Activated CD8-positive, alpha-beta memory T cell treated with anti-CD3 and anti-CD28 coated beads for 48 hours (primary cell): Measurements from ENCODE around the gene SLC12A3.

Experiments used
- DNase-seq, 3 experiments: peaks; one replicate each; pipeline ENCODE4 v3.0.0-alpha.2; 2020; ENCODE audit warnings: low read depth in 2 of 3, low spot score in 2 of 3

Gene SLC12A3

GRCh38 chr16:56938664-56939513, 73.9 kb downstream of the SLC12A3 start:
- DNase-seq, result no peak

DNA sequence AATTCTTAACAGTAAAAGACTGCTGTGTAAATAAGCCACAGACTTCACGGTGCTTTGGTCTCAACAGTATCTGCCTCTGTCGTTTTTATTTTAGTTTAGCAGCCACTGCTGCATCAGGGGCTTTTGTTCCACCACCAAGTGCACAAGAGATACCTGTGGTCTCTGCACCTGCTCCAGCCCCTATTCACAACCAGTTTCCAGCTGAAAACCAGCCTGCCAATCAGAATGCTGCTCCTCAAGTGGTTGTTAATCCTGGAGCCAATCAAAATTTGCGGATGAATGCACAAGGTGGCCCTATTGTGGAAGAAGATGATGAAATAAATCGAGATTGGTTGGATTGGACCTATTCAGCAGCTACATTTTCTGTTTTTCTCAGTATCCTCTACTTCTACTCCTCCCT, 74.8 kb downstream of the SLC12A3 start:
- DNase-seq, result no peak

DNA sequence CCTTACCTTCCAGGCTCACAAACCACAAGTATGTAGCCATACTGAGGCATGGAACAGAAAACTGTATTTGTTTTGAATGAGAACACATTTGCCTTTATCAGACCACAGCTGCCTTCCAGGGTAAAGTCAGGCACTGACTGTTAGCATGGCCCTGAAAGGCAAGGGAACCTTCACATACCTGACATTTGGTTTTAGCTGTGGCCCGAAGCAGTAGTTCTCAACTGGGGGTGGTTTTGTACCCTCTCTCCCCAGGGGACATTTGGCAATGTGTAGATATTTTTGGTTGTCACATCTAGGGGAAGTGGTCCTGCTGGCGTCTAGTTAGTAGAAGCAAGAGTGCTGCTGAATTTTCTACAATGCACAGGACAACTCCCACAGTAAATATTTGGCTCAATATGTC, 76.1 kb downstream of the SLC12A3 start:
- no peak for DNase-seq

DNA sequence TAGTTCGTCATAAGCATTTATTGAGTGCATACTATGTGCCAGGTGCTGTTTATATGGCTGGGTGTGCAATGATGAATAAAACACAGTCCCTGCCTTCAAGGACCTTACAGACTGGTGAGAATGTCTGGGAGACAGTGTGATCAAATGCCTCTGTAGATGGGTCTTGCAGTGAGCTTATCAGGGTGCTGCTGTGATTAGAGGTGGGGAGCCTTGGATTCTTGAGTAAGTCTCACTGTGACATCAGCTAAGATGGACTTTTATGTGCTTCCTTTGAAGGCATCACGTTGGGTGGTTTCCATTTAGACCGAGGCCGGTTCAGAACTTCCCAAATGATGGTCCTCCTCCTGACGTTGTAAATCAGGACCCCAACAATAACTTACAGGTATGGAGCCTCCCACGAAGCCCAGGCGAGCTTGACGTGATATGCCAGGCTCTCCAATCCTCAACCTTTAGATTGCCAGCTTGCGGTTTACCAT, 76.9 kb downstream of the SLC12A3 start:
- DNase-seq, result no peak

DNA sequence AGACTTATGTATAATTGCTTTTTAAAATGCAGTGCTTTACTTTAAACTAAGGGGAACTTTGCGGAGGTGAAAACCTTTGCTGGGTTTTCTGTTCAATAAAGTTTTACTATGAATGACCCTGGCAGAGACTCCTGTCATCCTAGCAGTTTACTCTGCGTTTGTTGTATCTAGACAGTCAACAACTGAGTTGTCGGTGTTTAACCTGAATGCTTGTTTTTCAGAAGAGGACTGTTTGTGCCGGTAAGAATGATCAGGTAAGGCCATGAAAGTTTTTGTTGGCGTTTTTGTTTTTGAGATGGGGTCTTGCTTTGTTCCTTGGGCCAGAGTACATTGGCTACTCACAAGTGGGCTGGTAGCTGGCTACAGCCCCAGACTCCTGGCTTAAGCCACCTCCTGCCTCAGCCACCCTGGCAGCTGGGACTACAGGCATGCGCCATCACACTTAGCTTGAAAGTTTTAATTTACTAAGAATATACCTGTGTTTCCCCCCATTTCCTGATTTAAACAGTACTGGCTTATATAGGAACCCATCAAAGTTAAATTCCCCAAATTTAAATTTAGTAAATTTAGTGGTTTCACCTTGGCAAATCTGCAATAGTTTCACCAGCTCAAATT, 78.9 kb downstream of the SLC12A3 start:
- DNase-seq, result no peak

GRCh38 chr16:56944954-56945839, 80.2 kb downstream of the SLC12A3 start:
- DNase-seq, result no peak

DNA sequence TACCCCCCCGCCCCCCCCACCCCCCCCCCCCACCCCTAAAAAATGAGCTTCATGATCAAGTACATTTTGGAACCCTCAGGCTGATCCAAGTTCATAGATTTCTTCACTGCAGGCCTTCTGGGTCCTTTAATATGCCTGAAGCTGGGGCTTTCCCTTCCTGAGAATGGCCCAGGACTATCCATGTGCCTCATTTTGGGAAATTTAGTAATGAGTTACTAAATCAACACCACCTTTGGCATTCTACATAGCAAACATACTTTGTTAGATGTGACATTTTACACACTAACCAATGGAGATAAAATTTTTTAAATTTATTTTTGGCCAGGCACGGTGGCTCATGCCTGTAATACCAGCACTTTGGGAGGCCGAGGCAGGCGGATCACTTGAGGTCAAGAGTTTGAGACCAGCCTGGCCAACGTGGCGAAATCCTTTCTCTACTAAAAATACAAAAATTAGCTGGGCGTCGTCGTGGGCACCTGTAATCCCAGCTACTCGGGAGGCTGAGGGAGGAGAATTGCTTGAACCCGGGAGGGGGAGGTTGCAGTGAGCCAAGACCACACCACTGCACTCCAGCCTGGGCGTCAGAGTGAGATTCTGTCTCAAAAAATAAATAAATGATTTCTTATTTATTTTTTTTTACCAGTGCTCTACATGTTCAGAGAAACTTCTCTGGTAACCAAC, 81.0 kb downstream of the SLC12A3 start:
- no peak for DNase-seq

DNA sequence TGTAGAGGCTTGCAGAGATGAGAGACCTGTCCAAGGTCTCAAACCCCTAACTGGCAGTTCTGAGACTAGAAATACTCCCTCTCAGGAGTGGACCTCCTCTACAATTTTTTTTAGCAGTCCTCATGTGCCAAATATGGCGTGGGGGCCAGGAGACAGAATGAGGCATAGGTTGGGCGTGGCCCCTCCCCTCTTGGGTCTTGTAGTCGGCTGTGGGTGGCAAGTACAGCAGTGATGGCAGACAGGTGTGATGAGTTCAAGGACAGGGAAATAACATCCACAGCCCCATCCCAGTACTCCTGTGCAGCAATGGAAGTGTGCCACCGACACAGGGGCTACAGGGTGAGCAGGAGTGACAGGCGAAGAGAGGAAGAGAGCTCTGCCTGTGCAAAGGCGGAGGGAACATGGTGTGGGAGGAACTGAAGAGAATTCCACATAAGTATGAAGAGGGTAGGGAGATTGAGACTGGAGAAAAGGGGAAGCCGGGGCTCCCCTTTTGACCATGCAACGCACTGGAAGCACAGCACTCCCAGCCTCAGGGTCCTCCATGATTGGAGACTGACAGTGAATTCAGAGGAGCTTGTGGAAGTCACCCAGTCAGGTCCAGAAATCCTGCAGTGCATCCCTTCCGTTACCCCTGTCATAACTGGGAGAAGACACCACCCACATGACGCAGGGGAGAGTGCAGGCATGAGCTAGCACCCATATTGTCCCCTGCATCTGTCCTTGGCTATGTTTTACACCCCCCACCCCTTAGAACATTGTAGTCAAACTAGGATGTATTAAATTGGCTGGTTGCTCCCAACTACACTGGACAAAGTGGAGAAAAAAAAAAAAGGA, 82.0 kb downstream of the SLC12A3 start:
- no peak for DNase-seq

DNA sequence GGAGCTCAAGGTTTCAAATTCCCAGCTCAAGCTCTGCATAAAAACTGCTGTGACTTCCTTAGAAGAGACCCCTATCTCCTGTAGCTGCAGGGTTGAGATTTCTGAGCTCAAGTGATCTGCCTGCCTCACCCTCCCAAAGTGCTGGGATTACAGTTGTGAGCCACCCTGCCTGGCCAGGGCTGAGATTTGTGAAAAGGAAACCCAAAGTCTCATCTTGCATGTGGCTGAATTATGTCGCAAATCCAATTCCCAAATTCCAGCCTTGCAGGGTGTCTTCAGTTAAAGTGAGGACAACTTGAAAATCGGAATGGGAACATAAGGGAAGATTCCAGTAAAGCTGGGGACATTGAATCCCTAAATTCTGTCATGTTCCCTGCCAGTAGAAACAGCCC, 82.6 kb downstream of the SLC12A3 start:
- DNase-seq, result no peak

- DNase-seq, result no peak
These were observed 83.2 kb downstream of the SLC12A3 start for GRCh38 chr16:56948234-56948633.

DNA sequence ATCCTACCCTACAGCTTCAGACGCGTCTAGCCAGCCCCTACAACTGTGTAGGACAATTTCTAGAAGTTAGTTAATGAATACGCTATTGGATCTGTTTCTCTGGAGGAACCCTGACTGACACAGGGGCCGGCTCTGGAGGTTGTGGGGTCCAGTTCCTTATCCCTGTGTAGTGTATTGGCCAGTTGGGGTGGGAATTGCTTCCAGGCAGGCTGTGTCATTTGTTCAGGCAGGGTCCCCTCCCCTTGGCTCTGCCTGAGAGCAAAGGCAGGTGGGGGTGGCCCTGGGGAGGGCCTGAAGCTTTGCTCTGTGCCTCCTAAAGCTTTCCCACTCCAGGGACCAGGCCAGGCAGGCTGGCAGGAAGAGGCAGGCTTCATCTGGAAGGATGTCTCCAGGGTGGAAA, 85.0 kb downstream of the SLC12A3 start:
- DNase-seq, result no peak

DNA sequence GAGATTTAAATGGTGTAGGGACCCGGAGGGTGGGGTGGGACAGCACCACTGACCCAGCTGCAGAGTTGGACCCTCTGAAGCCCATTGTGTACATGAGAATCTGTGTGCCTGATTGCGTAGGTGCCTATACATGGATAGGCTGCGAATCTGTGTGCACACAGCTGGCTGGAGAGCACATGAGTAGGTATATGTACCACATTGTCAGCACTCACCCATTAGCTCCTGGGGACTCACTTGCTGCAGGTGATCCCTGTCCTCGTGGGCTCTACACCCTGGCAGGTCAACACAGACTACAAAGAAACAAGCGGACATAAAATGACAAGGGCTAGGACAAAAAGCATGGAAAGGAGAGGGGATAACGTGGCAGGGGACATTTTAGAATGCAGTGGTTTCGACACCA, 85.4 kb downstream of the SLC12A3 start:
- no peak for DNase-seq

DNA sequence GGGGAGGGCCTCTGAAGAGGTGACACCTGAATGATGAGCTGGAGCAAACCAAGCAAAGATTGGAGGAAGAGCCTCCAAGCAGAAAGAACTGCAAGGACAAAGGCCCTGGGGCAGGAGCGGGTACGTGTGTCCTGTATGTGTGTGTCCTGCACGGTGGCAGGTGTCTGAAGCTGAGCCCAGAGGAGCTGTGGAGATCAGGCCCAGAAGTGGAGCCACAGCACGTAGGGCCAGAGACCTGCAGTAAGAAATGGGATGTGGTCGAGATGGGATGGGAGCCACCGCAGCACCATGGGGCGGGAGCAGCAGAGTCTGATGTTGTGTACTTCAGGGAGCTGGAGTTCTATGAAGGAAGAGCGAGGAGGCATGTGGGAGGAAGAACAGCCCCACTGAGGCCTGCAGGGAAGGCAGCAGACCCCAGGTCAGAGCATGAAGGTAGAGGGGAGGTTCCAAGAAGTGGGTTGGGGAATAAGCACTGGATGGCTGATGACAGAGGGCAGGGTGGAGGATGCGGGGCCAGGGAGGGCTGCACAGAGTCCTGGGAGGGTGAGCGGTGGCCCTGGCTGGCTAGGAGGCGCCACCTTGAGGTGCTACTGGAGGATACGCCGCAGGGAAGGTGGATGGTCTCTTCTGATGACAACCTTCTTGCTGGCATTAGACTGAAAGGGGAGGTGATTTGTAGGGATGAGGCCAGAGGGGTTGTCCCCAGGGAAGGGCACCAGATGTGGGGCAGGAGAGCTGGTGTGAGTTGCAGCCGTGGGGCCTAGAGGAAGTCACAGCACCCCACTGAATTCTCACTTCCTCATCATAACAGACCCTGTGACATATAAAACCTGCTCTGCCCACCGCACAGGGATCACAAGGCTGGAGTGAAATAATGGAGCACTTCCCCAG, 86.1 kb downstream of the SLC12A3 start:
- no peak for DNase-seq

GRCh38 chr16:56953006-56953405, 88.0 kb downstream of the SLC12A3 start:
- no peak for DNase-seq

- no peak for DNase-seq
These were observed 91.1 kb downstream of the SLC12A3 start for GRCh38 chr16:56956076-56956475.

- DNase-seq, result no peak
These were observed 91.7 kb downstream of the SLC12A3 start for GRCh38 chr16:56956756-56957155.

DNA sequence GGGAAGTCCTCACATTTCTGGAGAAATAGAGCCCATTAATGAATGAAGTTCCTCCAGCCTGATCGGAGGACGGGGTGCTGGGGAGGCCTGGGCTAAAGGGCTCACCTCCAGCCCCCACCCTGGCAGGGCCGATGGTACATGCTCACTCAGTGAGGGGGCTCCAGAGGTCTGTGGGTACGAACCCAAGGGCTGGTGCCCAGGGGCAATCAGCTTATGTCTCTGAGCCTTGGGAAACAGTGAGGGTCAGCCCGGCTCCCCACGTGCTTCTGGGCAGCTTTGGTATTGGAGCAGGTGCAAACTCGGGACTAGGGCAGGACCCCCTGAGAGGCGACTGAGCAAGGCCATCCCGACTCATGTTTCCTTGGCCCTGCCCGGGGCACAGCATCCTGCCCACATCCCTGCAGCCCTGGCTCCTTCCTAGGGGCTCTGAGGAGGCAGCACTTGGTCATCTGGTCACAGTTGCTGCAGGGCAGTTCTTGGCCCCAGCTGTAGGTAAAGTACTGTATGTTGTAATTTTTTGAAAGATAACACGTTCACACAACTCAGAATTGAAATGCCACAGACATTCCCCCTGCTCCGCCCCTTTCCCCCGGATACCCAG, 95.8 kb downstream of the SLC12A3 start:
- DNase-seq, result no peak

DNA sequence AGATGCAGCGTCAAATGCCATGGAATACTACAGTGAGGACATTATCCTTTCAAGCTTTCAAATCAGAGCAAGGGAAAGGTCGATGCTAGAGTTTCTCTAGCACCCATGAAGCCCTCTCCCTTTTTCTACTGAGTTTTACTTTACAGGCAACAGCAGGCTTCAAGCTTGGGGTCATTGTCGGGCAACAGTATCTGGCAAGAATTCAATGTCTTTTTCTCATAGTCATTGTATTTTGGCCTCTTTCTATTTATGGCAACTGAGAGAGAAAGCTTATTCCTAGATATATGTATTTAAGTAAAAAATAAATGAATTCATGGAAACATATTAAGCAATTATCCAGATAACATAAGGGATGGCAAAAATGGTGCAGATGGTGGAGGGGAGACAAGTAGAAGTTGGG, 96.4 kb downstream of the SLC12A3 start:
- DNase-seq, result no peak

DNA sequence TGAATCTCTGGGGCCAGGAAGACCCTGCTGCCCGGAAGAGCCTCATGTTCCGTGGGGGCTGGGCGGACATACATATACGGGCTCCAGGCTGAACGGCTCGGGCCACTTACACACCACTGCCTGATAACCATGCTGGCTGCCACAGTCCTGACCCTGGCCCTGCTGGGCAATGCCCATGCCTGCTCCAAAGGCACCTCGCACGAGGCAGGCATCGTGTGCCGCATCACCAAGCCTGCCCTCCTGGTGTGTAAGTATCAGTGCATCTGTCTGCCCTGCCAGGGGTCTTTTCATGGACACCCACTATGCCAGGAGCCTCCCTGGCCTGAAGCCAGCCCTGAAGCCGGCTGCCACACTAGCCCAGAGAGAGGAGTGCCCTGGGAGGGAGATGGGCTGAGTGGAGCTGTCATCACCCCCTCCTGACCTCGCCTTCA, 96.9 kb downstream of the SLC12A3 start, which contains the start of gene CETP:
Gene CETP (plus strand): TSS at position 100 of the 431 bp plus-strand sequence. CDS start 30 bp downstream, at position 130.
- no peak for DNase-seq
